ENCODE data around the gene PRKAR2B. TPM values are rescaled to one million over a fixed set of nuclear protein-coding genes. Genes with fewer than 3 reads are reported as not detected.
"Not testable (repeated sequence)": the region's sequence is repeated elsewhere in the genome, so short reads cannot be mapped to it uniquely, and the experiment has no call there.

PRKAR2B gene
- total RNA-seq, 2 experiments from 2014 or later: 1.1 to 1.3 TPM

DNA sequence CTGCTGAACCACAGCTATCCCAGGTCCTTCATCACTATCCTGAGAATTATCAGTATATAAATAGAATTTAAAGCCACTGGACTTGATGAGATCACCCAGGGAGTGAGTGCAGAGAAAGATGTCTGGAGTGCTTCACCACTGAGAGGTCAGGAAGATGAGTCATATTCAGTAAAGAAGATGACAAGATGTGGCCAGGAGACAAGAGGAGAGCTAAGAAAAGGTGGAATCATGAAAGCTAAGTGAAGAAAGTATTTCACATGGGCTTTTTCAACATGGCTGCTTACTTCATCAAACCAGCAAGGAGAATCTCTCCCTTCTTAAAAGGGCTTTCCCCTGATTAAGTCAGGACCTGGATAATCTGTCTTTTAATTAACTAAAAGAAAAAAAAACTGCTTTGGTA lies 9.1 kb upstream of the PRKAR2B start:
- H3K27ac Mint-ChIP-seq: no peak overlapping the region
- peaks cover 6% of the 10 kb centered on the region for H3K4me1 Mint-ChIP-seq
- H3K27me3 Mint-ChIP-seq: peaks cover 13% of the 10 kb centered on the region
- CTCF ChIA-PET: no interaction called here
- no peaks in the 10 kb centered on the region for H3K9me3 Mint-ChIP-seq (ENCODE audit: low read depth)
- H3K4me3 Mint-ChIP-seq: no peak overlapping the region
- DNase-seq: no peak
- peak; percentile 27 for ATAC-seq
- peaks cover 3% of the 10 kb centered on the region for H3K36me3 Mint-ChIP-seq

DNA sequence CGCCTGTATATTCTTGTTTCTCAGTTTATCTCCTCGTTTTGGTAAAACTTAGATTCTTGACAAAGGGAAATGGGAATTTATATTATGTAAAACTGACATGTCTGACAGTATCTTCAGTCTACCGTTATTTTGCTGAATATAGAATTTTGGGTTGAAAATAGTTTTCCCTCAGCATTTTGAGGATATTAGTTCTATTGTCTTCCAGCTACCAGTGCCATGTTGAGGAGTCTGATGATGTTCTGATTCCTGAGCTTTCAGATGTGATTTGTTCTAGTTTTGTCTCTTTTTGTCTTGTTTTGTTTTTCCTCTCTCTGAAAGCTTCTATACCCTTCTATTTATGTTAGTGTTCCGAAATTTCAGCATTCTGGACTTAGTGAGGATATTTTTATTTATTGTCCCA lies 8.0 kb upstream of the PRKAR2B start:
- DNase-seq: no peak
- Mint-ChIP-seq H3K36me3 (peaks cover 3% of the 10 kb centered on the region), H3K27me3 (peaks cover 13% of the 10 kb centered on the region), H3K27ac (no peak overlapping the region), H3K4me1 (peaks cover 6% of the 10 kb centered on the region), H3K9me3 (ENCODE audit: low read depth) (no peaks in the 10 kb centered on the region), H3K4me3 (no peak overlapping the region)
- ATAC-seq: no peak
- CTCF ChIA-PET: no interaction called here

DNA sequence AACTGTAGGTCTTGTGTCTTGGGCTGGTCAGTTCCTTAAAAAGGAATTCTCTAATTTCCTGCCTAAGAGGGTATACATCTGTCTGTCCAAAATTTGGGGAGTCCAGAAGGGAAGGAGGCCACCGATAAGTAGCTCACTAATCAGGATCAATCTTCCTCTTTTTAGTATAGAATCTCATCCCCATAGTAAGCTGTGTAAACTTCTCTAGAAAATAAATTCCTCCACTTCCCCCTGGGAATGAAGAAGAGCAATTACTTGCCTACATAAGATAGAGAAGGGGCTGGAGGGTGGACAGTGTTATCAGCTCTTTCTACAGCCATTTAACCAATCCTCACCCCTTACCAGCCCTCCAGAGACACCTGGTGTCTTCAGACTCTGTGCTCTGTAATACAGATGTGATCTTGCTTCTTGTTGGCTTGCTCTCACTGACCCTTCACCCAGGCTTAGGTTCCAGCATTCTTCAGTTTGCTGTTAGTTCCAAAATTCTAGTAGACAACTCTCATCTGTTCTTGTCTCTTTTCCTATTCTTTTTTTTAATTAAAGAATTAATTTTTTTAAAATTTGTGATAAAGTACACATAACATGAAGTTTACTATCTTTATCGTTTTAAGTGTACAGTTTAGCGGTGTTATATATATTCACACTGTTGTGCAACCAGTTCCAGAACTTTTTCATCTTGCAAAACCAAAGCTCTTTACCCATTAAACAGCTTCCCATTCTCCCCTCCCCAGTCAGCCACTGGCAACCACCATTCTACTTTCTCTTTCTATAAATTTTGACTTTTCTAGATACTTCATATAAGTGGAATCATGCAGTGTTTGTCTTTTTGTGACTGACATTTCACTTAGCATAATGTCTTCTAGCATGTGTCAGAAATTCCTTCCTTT lies 6.5 kb upstream of the PRKAR2B start:
- Mint-ChIP-seq H3K36me3 (peaks cover 3% of the 10 kb centered on the region), H3K9me3 (ENCODE audit: low read depth) (no peaks in the 10 kb centered on the region), H3K27me3 (peaks cover 13% of the 10 kb centered on the region), H3K4me3 (no peak overlapping the region), H3K4me1 (peaks cover 6% of the 10 kb centered on the region), H3K27ac (no peak overlapping the region)
- DNase-seq (no peak), ATAC-seq (no peak)
- CTCF ChIA-PET: no interaction called here

- H3K9me3 Mint-ChIP-seq (ENCODE audit: low read depth): no peaks in the 10 kb centered on the region
- no peak overlapping the region for H3K4me3 Mint-ChIP-seq
These were observed 5.2 kb upstream of the PRKAR2B start for GRCh38 chr7:107039199-107039900.

DNA sequence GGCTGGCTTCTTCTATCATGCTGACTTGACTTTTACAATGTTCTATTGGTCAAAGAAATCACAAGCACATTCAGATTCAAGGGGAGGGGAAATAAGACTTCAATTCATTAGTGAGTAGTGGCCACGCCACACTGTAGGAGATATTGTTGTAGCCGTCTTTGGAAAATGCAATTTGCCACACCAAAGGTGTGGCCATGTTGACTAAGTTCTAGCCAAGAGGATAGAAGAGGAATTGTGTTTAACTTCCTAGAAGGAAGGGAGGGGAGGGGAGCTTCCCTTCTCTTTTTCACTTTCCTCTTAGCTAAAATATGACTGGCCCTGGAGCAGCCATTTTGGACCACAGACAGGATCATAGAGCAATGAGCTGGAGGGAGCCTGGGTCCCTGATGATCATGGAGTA lies 3.4 kb upstream of the PRKAR2B start:
- no peak overlapping the region for H3K27ac Mint-ChIP-seq
- CTCF ChIA-PET: no interaction called here
- ATAC-seq (no peak), DNase-seq (no peak)
- H3K27me3 Mint-ChIP-seq: peaks cover 18% of the 10 kb centered on the region
- H3K4me3 Mint-ChIP-seq: no peak overlapping the region
- peaks cover 3% of the 10 kb centered on the region for H3K36me3 Mint-ChIP-seq
- peaks cover 13% of the 10 kb centered on the region for H3K4me1 Mint-ChIP-seq
- H3K9me3 Mint-ChIP-seq (ENCODE audit: low read depth): no peaks in the 10 kb centered on the region

More at GRCh38 chr7:107039199-107039900, 5.2 kb upstream of the PRKAR2B start:
- CTCF ChIA-PET: no interaction called here
- H3K36me3 Mint-ChIP-seq: peaks cover 3% of the 10 kb centered on the region
- peaks cover 12% of the 10 kb centered on the region for H3K27me3 Mint-ChIP-seq
- peaks cover 9% of the 10 kb centered on the region for H3K4me1 Mint-ChIP-seq
- ATAC-seq (no peak), DNase-seq (no peak)
- no peak overlapping the region for H3K27ac Mint-ChIP-seq

DNA sequence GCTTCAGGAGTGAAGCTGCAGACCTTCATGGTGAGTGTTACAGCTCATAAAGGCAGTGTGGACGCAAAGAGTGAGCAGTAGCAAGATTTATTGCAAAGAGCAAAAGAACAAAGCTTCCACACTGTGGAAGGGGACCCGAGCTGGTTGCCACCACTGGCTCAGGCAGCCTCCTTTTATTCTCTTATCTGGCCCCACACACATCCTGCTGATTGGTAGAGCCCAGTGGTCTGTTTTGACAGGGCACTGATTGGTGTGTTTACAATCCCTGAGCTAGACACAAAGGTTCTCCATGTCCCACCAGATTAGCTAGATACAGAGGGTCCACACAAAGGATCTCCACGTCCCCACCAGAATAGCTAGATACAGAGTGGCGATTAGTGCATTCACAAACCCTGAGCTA lies 2.7 kb upstream of the PRKAR2B start:
- H3K9me3 Mint-ChIP-seq (ENCODE audit: low read depth); CTCF ChIA-PET; H3K36me3 Mint-ChIP-seq; H3K27ac Mint-ChIP-seq; DNase-seq; ATAC-seq; H3K4me3 Mint-ChIP-seq: not testable (repeated sequence)
- Mint-ChIP-seq H3K27me3 (peaks cover 19% of the 10 kb centered on the region), H3K4me1 (peaks cover 13% of the 10 kb centered on the region)

DNA sequence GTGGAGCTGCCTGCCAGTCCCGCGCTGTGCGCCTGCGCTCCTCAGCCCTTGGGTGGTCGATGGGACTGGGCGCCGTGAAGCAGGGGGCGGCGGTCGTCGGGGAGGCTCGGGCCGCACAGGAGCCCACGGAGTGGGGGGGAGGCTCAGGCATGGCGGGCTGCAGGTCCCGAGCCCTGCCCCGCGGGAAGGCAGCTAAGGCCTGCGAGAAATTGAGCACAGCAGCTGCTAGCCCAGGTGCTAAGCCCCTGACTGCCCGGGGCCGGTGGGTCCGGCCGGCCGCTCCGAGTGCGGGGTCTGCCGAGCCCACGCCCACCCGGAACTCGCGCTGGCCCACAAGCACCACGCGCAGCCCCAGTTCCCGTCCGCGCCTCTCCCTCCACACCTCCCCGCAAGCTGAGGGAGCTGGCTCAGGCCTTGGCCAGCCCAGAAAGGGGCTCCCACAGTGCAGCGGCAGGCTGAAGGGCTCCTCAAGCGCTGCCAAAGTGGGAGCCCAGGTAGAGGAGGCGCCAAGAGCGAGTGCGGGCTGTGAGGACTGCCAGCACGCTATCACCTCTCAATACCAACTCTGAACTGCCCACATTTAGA lies 2.1 kb upstream of the PRKAR2B start:
- H3K27ac Mint-ChIP-seq; ATAC-seq; H3K4me3 Mint-ChIP-seq; H3K36me3 Mint-ChIP-seq; DNase-seq; H3K9me3 Mint-ChIP-seq (ENCODE audit: low read depth): not testable (repeated sequence)
- Mint-ChIP-seq H3K27me3 (peaks cover 25% of the 10 kb centered on the region), H3K4me1 (peaks cover 13% of the 10 kb centered on the region)
- CTCF ChIA-PET: interaction anchor here (0.6 kb wide), 1 partner anchor 10 kb away, joined by 3 read pairs; no protein-coding TSS in a partner anchor

DNA sequence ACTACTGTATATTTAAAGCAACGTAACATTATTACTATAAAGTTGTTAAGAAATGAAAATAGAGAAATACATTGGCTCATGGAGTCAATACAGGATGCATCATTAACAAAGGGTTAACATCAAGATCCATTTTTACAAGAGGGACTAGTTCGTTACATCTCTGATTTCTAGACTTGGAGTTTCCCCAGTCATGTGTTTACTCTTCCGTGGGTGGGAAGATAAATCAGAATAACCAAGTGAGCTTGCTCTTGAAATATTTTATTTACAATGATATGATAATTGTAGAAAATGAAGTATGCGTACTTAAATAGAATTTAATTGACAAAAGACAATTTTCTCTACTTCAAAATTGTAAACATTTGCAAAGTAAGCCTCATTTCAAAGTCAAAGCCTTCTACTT lies 1.0 kb upstream of the PRKAR2B start:
- no peak overlapping the region for H3K4me3 Mint-ChIP-seq
- ATAC-seq (no peak), DNase-seq (no peak)
- peaks cover 13% of the 10 kb centered on the region for H3K4me1 Mint-ChIP-seq
- CTCF ChIA-PET: no interaction called here
- H3K9me3 Mint-ChIP-seq (ENCODE audit: low read depth): no peaks in the 10 kb centered on the region
- peaks cover 36% of the 10 kb centered on the region for H3K27me3 Mint-ChIP-seq
- H3K27ac Mint-ChIP-seq: no peak overlapping the region
- H3K36me3 Mint-ChIP-seq: no peaks in the 10 kb centered on the region

GRCh38 chr7:107043921-107044346 lies 571 bp upstream of the PRKAR2B start:
- H3K27me3 Mint-ChIP-seq: peaks cover 39% of the 10 kb centered on the region
- CTCF ChIA-PET: no interaction called here
- peaks cover 13% of the 10 kb centered on the region for H3K4me1 Mint-ChIP-seq

GRCh38 chr7:107045195-107045960 lies 873 bp downstream of the PRKAR2B start:
- CTCF ChIA-PET: interaction anchor here (0.8 kb wide), 1 partner anchor 104 kb away, joined by 3 read pairs; no protein-coding TSS in a partner anchor
- Mint-ChIP-seq H3K27me3 (peaks cover 45% of the 10 kb centered on the region), H3K4me3 (peak overlapping the region; percentile 67), H3K4me1 (peaks cover 11% of the 10 kb centered on the region), H3K9me3 (ENCODE audit: low read depth) (no peaks in the 10 kb centered on the region), H3K27ac (no peak overlapping the region), H3K36me3 (no peaks in the 10 kb centered on the region)
- ATAC-seq (no peak), DNase-seq (no peak)

More at GRCh38 chr7:107043921-107044346, 571 bp upstream of the PRKAR2B start:
- no peak overlapping the region for H3K27ac Mint-ChIP-seq
- DNase-seq: no peak
- ATAC-seq: no peak
- no peaks in the 10 kb centered on the region for H3K9me3 Mint-ChIP-seq (ENCODE audit: low read depth)
- no peaks in the 10 kb centered on the region for H3K36me3 Mint-ChIP-seq
- H3K4me3 Mint-ChIP-seq: peak overlapping the region; percentile 58

DNA sequence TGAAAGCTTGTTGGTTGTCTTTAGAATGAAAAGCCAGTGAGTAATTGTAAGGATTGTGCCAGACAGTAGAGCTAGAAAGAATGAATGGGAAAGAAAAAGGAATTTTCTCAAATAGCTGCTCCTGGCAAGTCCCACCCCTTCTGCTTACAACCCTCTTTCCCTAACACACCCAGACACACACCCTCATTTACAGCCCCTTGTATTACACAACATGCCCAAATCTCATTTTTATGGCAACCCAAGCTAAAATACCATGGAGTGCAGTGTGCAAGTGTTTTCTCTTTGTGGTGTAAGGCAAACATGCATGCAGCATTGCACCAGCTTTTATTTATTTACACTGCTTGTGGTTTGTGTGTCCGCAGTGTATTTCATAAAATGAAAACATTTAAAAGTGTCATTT lies 1.5 kb downstream of the PRKAR2B start:
- DNase-seq: no peak
- H3K27me3 Mint-ChIP-seq: peaks cover 50% of the 10 kb centered on the region
- H3K27ac Mint-ChIP-seq: no peak overlapping the region
- CTCF ChIA-PET: interaction anchor here (0.8 kb wide), 1 partner anchor 104 kb away, joined by 3 read pairs; no protein-coding TSS in a partner anchor
- no peak for ATAC-seq
- H3K36me3 Mint-ChIP-seq: no peaks in the 10 kb centered on the region
- peaks cover 11% of the 10 kb centered on the region for H3K4me1 Mint-ChIP-seq
- peak overlapping the region; percentile 67 for H3K4me3 Mint-ChIP-seq
- no peaks in the 10 kb centered on the region for H3K9me3 Mint-ChIP-seq (ENCODE audit: low read depth)

- Mint-ChIP-seq H3K4me1 (peaks cover 13% of the 10 kb centered on the region), H3K9me3 (ENCODE audit: low read depth) (no peaks in the 10 kb centered on the region), H3K36me3 (no peaks in the 10 kb centered on the region), H3K27me3 (peaks cover 56% of the 10 kb centered on the region), H3K27ac (no peak overlapping the region), H3K4me3 (no peak overlapping the region)
- CTCF ChIA-PET: no interaction called here
- DNase-seq (no peak), ATAC-seq (no peak)
These were observed 2.2 kb downstream of the PRKAR2B start for GRCh38 chr7:107046491-107047259.

Data from activated CD8-positive, alpha-beta memory T cell treated with anti-CD3 and anti-CD28 coated beads, Interleukin-2, amount 10 ng/mL, durations not matched to agents 7 days and 5 days (primary cell).